GM19099 (cell line): ENCODE results near the gene ANAPC2.

Experiments used
- POLR2A ChIP-seq: IDR thresholded peaks from 3 replicates; pipeline ENCODE4 v1.6.1; 2011; ENCODE audit warnings: low read depth; ENCODE audit not compliant: insufficient read length; ENCODE audit errors: extremely low read depth

Gene ANAPC2

DNA sequence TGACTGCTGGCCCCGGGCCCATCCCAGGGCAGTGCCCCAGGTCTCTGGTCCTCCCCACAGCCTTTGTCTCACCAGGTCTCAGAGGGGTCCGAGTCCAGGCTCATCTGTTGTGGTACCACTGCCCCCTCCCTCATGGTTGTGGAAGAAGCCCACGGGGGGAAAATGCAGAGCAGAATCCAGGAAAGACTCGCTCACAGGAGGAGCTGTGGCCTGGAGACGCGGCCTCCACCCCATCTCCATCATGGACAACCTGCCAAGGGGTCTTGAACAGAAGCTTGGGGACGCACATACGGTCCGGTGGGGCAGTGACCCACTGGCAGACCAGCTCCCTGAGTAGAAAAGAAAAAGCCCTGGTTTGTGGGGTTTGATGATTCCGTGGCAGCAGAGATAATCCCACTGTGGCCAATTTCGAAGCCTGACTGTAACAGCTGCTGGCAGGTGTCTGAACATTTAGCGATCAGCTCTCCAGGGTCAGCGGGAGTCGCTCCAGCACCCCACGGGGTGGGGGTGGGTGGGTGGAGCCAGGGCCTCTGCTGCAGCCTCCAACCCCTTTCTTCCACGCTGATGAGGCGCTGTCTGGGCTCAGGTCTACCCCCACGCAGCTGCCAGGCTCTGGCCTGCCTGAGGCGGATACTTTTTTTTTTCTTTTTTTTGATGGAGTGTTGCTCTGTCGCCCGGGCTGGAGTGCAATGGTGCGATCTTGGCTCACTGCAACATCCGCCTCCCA is 51.3 kb downstream of the ANAPC2 start:
- TF ChIP-seq POLR2A: no peak

DNA sequence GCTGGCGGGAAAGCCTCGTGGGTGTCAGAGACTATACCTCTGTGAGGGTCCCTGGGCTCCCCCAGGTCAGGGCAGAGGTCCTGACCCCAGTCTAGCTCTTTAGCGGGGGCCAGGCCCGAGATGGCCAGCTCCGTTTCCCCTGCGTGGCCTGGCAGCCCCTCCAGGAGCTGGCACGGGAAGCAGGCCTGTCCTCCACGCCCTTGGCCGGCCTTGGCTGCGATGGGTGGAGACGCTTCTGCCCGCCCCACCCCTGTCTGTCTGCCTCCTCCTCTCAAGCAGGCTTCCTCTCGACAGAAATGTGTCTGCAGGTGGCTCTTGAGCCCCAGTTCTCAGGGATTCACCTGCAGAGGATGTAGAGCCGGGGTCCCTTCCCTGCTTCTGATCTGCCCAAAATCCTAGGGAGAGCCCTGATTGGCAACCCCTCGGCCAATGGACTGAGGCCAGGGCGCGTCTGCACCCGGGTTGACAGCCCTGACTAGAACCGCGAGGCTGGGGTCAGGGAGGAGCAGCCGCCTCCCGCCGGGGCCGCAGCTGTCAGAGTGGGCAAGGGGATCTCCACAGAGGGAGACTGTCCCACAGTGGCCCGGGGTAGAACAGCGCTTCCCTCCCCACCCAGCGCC is 52.0 kb downstream of the ANAPC2 start:
- TF ChIP-seq POLR2A: no peak

- TF ChIP-seq POLR2A: no peak
These were observed 54.2 kb downstream of the ANAPC2 start for GRCh38 chr9:137134191-137134590.

DNA sequence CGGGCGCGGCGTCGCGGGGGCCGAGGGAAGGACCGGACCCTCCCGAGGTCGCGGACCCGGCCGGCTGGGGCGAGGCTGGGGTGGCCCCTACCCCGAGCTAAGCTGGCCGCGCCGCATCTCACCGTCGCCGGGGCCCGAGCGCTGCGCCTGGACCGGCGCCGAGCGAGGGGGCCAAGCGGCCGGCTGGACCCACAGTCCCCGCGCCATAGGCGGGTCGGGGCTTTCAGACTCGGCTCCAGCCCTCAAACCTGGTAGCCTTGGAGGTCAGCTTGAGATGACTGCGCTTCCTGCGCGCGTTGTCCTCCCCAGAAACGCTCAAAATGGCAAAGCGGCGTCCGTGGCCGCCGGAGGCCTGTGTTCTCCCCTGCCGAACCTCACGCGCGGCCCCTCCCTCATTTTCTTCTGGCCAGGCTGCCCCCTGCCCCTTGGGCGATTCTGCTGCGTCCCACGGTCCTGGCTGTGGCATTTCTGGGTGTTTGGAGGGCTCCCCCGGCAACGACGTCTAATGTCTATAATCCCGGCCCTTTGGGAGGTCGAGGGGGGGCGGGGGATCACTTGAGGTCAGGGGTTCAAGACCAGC is 58.1 kb downstream of the ANAPC2 start:
- TF ChIP-seq POLR2A: no peak

GRCh38 chr9:137129456-137130175 is 58.7 kb downstream of the ANAPC2 start:
- TF ChIP-seq POLR2A: peak; percentile 89

- TF ChIP-seq POLR2A: no peak
These were observed 59.4 kb downstream of the ANAPC2 start for GRCh38 chr9:137128862-137129455.

DNA sequence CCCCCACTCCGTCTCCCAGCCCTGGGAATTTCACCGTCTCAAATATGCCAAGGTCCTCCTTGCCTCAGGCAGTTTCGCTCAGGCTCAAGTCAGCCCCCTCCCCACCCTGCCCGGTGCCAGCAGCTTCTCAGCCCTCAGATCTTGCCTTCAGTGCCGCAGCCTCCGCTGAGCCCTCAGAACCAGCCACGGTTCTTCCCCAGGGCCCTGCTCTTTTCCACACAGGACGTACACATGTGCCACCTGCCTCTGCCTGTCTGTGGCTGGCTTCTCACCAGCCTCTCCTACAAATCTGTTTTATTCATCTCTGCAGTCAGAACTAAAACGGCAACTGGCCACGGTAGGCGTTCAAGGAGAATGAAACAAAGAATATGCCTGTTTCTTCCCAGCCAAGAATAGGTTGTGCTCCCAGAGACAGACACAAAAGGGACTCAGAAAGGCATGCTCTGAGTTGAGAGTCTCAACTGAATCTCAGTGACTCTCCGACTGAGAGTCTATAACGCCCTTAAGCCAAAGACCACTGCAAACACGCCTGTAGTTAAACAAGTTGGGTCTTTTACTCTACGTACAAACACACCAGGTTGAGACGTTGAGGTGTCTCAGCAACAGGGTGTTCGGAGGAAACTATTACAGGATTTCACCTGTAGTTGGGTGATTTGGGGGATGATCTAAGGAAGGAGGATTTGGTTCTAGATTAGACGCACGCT is 60.0 kb downstream of the ANAPC2 start:
- no peak for TF ChIP-seq POLR2A

GRCh38 chr9:137127301-137128157 is 60.8 kb downstream of the ANAPC2 start:
- peak; percentile 19 for TF ChIP-seq POLR2A

DNA sequence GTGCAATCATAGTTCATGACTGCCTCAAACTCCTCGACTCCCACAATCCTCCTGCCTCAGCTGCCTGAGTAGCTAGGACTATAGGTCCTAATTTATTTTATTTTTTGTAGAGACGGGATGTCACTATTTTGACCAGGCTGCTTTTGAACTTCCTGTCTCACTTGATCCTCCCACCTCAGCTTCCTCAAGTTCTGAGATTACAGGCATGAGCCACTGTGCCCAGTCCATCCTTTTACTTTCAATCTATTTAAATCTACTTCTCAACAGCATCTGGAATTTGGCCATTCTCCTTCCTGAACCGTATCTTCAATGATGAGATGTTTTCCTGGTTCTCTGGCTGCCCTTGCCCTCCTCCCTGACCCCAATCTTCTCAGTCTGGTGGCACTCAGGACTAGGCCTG is 61.6 kb downstream of the ANAPC2 start:
- no peak for TF ChIP-seq POLR2A
